GM18508 (cell line): ENCODE measurements around the gene SEMA5A.
A peak's percentile ranks its signal among the peaks of the same experiment; 100 is the strongest.

Experiments
- ATAC-seq: cut with Tn5 transposase; IDR thresholded peaks from one replicate; pipeline ENCODE4 v1.9.1; 2021; ENCODE audit warnings: moderate number of reproducible peaks; ENCODE audit not compliant: insufficient read depth, unreplicated experiment

The SEMA5A gene

DNA sequence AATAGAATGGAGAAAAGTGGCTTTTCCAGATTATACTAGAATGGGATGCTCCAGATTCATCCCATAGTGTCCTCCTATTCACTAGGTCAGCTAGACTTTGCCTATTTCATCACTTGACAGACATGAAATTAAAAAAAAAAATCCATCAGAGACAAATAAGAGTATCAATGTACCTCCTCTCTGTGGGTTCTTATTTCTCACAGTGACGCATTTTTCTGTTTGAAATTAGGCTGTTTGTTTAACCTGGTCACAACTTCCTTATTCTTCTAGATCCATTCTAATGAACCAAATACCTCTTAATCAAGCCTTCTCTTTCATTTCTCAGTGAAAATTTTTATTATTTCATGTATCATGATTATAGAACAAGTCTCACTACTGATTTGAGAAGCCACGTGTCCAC is 305.4 kb downstream of the SEMA5A start:
- ATAC-seq = no peak

DNA sequence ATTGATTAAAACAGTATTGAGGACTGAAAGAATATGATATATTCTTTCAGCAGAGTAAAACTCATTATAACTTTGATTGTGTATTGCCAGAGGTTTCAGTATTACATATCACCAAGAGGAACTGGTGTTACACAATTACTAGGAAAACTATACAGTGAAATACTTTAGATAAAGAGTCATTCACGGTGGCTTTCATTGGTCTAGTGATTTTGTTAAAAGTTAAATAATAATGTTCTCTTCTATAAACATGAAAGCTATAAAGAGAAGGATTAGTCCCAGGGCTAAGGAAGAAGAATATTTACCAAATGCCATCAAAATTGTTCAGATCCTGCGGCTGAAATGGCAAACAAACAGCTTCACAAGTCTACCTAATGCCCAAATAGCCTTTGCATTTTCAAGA is 306.2 kb downstream of the SEMA5A start:
- ATAC-seq = no peak

DNA sequence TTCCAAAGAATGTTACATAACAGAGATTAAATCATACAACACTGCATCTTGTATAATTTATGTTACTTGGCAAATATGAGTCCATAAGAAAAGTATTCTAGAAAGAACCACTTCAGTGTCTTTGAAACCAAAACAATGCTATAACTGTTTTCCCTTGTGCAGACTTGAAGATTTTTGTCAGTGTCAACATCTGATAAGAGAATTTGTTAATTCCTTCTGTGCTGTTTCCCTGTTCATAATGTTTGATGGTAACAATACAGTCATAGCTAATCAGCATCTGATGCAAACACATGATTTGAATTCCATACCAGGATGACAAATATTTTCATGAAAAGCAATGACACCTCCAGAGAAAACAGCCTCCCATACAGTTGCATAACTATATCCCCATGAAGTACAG is 306.8 kb downstream of the SEMA5A start:
- no peak for ATAC-seq

DNA sequence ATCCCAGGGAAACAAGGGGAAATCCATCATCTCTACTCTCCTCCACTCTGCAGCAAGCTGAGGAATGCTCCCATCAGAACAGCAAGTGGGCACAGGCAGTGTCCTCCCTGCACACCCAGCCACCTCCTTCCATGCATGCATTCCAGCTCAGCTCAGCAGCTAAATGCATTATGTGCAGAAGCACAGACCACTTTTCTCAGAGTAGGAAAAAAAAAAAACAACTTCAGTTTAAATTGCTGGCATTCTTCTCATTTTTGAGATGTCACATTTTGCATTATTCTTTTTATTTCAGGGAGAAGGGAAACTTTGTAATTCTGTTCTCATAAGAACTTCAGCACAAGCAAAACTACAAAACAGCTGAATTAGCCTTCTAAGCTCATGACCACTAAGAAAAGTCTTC is 312.2 kb downstream of the SEMA5A start:
- ATAC-seq = no peak

DNA sequence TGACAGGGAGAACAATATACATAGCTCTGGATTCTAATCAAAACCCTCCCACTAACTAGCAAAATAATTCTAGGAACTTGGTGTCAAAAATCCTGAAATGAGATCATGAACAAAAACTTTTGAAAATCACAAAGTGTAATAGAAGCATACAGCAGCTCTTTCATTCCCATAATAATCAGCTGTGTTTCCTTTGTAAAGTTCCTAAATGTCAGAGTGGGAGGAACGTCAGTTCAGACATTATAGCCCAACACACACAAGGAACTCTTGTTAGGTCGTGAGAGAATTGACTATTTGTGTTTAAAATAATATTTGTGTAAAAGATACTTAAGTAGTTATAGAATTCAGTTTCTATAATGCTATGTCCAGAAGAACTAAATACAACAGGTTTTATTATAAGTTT is 312.8 kb downstream of the SEMA5A start:
- ATAC-seq = no peak

DNA sequence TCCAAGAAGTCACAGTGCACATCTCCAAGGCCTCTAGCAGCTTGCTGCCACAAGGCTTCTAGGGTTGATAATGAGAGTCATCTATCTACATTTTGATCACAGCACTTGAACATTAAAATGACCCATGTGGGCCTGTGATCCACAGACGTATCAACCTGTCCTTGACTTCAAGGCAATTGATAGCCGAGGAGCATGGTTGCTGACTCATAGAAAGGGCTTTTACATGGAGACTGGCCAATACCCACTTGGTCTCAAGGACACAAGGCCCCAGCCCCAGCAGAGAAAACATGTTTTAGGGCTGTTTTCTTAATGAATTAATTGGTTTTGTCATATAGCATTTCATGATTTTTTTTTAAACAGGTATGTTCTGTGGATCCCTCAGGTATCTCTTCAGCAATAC is 314.0 kb downstream of the SEMA5A start:
- ATAC-seq = no peak

DNA sequence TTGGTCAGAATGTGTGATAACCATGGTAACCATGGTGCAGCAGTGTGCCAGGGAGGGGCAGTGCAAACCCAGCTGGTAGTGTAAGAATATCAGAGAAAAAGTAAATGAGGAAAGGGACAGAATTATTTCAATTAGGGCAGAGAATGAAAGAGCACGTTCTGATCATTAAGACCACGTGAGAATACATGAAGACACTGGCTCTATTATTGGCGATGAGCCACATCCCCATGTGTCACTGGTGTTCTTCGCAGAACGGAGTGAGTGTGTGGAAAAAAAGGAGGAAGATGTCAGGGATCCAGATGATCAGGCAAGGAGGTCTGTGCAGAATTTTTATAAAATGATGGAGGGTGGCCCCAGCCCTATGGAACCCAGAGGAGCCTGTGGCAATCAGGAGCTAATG is 315.5 kb downstream of the SEMA5A start:
- ATAC-seq = no peak

DNA sequence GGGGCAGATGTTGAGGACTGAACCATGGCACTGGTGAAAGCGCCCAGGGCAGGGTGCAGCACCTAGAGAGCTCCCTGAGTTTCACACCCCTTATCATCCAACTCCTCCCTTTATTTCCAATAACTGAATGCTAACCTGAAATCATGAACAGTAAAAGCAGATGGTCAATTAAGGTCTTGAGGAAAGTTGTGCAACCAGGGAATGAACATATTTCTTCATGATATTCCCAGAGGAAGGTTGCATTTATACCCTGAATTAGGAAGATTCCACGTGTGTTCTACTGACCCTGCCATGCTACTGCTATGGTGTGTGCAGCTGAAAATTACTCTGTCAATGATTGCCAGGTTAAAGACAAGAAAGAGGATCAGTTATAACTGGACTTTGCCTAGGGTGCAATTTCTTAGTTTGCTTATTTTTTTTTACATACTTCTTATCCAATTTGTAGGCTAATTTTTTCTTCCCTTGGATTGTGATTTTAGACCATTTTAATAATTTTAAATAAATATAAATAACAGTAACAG is 319.8 kb downstream of the SEMA5A start:
- ATAC-seq = no peak

DNA sequence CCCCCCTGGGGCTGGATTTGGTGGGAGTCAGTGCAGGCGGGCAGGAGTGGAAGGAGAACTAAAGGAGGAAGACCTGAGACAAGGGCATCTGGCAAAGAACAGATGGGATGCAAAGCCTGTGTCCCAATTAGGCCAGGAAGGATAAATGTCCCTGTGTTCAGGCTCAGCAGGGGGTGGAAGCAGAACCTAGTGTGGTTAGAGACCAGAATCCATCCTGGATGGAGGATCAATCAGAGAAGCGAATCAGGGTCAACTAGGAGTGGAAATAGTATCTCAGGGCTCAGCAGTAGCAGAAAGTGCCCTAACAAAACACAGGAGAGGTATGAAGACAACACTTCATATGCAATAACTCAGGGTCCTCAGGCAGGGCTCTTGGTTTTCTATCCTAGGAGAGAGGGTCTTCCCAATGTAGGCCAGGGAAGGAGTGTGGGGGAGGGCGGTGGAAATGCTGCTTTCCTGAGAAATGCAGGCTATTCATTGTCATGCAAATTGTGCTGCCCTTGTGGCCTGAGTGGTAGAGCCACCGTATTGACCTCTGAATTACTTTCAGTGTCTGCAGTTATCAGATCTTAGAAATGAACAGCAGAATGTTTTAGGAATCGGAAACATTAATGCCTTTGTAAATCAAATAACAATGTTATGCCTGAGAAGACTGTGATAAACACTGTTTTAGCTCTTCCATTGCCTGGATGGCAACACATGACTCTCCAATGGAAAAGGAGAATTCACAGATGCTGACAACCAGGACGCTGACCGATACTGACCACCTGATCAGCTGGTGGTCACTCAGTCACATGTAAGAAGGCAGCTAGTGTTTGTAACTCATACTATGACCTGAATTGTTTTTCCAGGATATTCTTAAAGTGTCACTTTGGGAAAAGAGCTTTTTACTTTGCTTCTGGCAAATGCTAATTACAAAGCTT is 323.6 kb downstream of the SEMA5A start:
- ATAC-seq = no peak

DNA sequence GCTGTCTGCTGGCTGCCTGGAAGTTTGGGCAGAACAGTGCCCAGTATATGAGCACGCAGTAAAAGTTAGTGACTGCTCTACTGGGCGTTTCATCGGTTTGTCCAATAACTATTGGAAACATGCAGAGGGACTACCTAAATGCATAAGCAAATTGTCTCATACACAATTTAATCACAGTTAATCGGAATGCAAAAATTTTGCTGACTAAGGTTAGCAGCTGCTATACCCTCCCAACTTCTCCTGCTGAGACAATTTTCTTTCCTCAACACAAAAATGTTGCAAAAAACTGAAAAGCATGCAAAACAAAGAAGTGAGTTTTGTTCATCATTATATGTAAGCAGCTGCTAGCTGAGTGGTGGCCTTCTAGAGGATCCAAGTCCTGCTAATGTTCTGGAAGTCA is 327.5 kb downstream of the SEMA5A start:
- no peak for ATAC-seq

DNA sequence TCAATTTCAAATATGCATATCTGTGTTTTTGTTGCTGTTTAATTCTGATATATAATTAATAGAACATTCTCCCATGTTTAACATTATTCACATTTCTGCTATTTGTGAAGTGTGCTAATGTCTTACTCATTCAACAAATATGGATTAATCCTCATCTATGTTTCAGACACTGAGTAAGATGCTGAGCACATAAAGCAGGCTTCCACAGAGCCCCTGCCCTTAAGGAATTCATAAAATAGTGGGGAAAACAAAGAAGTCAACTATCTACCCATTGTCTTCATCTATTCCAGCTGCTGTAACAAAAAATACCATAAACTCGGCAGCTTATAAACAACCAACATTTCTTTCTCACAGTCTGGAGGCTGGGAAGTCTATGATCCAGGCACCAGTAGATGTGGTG is 333.3 kb downstream of the SEMA5A start:
- ATAC-seq = no peak

DNA sequence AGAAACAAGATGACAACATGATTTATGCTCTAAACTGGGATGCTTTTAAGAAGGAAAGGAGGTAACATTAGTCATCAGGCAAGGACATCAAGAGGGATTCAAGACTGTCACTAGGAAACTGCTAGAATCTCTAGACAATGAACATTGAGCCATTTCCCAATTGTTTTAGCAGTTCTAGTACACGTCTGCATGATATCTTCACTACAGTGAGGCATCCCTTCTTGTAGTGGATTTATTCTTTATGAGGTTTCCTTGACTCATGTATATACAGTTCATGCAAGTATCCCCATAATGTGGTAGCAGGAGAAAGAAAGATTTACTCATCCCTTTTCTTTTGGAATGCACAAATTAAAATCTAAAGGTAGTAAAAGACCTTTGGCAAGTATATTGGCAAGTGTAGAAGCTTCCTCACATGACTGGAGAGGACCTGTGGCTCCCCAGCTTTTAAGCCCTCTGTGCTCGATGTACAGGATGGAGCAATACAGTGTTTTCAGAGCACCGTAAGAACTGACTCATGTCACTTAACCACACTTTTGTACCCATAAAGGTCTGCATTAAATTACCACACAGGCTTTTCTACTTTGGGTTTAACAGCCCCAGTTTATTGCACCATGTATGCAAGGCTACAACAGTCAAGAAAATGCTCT is 335.9 kb downstream of the SEMA5A start:
- ATAC-seq = no peak

DNA sequence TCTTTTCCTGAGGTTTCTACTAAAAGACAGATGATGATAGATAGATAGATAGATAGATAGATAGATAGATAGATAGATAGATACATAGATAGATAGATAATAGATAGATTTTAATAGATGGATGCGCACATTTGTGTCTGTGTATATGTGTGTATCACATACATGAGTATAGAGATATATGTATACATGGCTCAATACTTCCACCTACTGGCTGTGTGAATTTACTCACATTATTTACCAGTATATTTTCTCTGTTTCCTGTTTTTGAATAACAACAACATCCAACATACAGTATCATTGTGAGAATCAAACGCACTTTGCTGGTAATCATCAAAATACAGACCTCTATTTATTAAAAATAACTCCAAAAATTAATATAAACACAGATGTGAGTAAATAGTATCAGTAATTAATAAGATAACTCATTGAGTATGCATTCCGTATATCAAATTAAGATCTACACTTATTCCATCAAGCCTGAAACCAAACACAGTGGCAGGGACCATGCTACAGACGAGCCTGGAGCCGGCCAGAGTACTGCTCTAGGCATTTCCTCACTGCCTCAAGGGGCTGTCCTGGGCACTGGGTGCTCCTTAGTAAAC is 338.0 kb downstream of the SEMA5A start:
- peak; percentile 81 for ATAC-seq

DNA sequence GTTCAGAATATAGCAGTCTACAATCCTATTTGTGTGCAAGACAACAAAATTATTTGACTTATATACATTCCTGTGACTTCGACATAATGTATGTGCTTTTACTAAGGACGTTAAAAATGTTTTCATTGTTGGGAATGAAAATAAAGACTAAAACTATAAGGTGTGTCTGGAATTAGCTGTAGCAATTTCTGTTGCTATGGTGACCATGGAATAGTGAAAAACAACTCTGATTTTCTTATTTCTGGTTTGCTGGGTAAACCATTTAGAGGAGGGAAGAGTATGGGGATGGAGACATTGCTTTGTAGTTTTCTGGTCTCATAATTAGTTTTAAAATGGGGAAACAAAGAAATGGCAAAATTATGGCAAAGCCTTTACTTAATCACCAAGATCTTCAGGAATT is 343.2 kb downstream of the SEMA5A start:
- no peak for ATAC-seq

DNA sequence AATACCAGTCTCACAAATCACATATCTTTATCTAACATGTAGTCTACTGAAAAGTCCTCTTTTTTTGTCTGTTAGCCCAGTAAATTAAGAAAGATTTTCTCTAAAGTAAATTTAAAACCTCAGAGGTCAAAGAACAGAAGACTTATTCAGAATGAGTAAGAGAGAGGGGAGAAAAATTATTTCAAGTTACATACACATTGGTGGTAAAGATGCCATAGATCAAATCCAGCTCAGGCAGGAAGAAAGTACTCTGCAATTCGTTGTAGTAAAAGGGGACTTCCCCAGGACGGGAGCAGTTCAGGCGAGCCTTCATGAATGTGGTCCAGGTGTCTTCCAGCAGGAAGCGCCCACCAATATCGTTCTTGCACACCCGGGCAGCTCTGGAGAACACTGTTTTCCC is 344.1 kb downstream of the SEMA5A start:
- no peak for ATAC-seq

DNA sequence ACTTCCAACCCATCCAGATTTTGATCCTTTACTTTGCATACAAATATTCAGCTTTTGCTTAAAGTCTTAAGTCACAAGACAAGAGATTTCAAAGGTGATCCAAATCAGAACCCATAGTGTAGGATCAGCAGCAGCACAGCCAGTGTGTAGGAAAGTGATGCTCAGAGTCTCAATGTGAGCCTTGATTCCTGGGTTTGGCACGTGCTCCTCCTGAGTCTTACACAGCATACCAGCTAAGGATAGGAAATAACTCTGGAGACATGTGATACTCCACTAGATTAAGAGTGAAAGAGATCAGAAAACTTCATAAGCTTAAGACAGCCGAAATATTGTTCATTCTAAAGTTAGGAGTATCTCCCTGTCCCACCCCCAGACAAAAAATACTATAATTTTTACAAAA is 344.9 kb downstream of the SEMA5A start:
- no peak for ATAC-seq

DNA sequence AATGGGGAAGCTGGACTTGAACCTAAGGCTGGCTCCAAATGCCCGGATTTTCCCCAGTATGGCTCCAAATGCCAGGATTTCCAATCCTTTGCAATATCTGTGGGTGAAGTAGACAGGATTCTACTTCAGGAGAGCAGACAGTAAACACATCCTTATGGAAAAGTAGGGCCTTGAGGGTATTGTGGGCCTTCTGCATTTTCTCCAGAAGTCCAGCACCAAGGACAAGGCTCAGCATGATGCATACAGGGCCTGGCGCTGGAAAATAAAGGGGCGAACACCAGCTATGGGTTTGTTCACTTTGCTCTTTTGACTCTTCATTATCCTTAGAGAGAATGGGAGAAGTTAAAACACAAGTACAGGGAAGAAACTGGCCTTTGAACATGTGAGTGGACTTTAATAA is 347.5 kb downstream of the SEMA5A start:
- ATAC-seq = no peak

DNA sequence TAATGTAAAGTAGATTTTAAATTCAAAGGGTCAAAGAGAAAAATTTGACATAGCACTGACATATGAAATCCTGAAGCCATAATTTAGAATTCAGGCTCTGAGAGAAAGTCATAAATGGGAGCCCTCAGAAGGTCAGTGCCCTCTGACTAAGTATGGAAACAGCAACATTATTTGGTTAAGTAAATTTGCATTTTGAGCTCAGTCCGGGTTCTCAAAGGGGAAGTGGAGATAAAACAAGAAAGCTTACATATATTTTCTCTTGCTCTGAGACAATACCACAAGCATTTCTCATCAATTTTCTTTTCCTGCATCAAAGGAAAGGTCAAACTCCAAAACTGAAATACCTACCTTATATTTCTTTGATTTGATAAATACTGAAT is 348.0 kb downstream of the SEMA5A start:
- ATAC-seq = peak; percentile 99

DNA sequence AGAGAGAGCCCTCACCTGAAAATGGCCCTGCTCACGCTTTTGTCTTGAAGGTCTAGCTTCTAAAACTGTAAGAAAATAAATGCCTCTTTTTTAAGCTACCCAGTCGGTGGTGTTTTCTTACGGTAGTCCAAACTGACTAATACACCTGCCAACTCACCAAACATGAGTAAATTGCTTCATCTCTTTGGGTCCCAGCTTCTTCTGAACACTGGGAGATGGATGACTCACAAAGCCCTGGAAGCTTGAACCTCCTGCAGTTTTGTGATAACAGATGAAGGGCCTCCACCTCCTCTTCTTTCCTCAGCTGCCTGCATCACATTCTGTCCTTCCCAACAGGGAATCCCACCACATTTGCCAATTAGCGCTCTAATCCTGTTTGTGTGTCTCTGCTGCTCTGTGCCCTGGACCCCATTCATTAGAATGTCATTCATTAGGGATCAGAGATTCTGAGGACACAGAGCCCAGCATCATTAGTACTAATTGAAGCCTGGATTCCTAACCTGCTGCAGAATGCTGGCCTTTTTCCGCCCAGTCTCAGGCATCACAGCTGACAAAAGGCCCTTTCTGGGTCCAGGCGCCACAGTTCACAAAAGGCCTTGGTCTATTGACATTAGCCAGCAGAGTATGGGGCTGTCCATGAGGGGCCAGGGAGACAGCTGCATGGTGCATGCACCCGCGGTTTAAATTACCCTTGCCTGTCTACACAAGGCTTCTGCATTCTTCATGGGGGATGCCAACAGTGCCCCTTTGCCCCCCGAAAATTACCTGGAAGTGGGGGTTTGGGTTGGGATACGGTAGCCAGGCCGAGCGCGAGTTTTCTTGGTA is 349.3 kb downstream of the SEMA5A start:
- ATAC-seq = no peak

DNA sequence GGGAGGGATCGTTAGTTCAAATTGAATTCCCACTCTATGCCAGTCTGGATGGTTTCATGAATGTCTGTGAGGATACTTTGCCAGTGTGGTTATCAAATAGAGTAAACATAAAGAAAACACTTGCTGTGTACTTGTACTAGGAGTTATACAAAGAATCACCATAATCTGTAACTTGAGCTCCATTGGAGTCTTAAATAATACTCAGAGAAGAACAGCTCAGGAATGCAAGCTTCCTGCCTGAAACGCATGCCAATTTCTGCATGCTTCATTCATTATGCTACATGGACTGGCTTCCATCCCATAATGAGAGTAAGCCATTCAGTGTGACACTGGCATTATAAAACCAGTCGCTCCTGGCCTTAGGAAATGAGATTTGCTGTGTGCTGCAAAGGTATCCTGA is 351.4 kb downstream of the SEMA5A start:
- ATAC-seq = no peak
